GM23338 (cell line): ENCODE data around the gene OR2F1.

ENCODE experiments used
- CTCF ChIP-seq, 2 experiments: fragments of 200-600 bp in 1 of 2; sonication (generic) in 1 of 2; conservative IDR thresholded peaks; 2 replicates each; pipeline versions ENCODE4 v1.5.1 to v1.6.1; 2016 to 2017; ENCODE audit warnings: antibody characterized with exemption in 2 of 2, low read depth in 2 of 2, mild to moderate bottlenecking in 2 of 2, moderate library complexity in 1 of 2
- EZH2 ChIP-seq: fragments of 200-600 bp; sonication (generic); IDR thresholded peaks from one replicate; pipeline ENCODE4 v1.8.0; 2017; ENCODE audit warnings: antibody characterized with exemption, mild to moderate bottlenecking, low read depth; ENCODE audit not compliant: unreplicated experiment

GRCh38 chr7:144000020-144000419 is 45.4 kb downstream of the OR2F1 start, which contains the start of gene OR6B1:
- no peak for TF ChIP-seq CTCF (conservative IDR thresholded peaks at IDR 0.05; ENCODE audit: low read depth in 2 of 2)
- TF ChIP-seq EZH2: no peak
